Measurements from ENCODE around the gene HSD11B1.

- no peak for TF ChIP-seq CTCF (IDR thresholded peaks at IDR 0.05)
- no peak for TF ChIP-seq POLR2AphosphoS5 (IDR thresholded peaks at IDR 0.05; ENCODE audit: low read depth, low read length)
Observed at GRCh38 chr1:209710093-209710492, 5.4 kb downstream of the HSD11B1 start.
